ENCODE measurements around the gene CENATAC. TPM values are rescaled to one million over a fixed set of nuclear protein-coding genes. Genes with fewer than 3 reads are reported as not detected.

CENATAC gene
- total RNA-seq, 3 donors from 2014 or later = 42.9 to 75.4 (median 71.1) TPM

GRCh38 chr11:119065369-119065768 is 67.4 kb downstream of the CENATAC start:
- no peaks in the 10 kb centered on the region for H3K27me3 ChIP-seq
- H3K4me1 ChIP-seq = no peaks in the 10 kb centered on the region
- H3K27ac ChIP-seq = no peak overlapping the region
- intact Hi-C loops (cut with DNase I; ENCODE audit: low total_unique reads) = no loop called here
- H3K4me3 ChIP-seq = no peak overlapping the region
- no peak for TF ChIP-seq CTCF (IDR thresholded peaks at IDR 0.05)
- TF ChIP-seq POLR2A (IDR thresholded peaks at IDR 0.05) = no peak
- no peak for TF ChIP-seq POLR2AphosphoS5 (IDR thresholded peaks at IDR 0.05)
- no peaks in the 10 kb centered on the region for H3K36me3 ChIP-seq
- H3K9me3 ChIP-seq = no peaks in the 10 kb centered on the region
- no peak for DNase-seq (ENCODE audit: low spot score in 2 of 2)

Other genes starting within 250 kb of the CENATAC start
- gene DDX6, start 207.0 kb upstream of the CENATAC start, total RNA-seq = 100 to 1,000 TPM in 2 of 3 donors, 10 to 100 TPM in 1; 82.6 to 136 (median 125) TPM
- not detected for gene CXCR5, start 114.2 kb upstream of the CENATAC start, total RNA-seq
- 10 to 100 TPM; 13.2 to 15.4 (median 13.3) TPM for gene BCL9L, start 72.2 kb upstream of the CENATAC start, total RNA-seq
- gene UPK2, start 41.8 kb upstream of the CENATAC start, total RNA-seq = not detected
- not detected for gene FOXR1, start 26.4 kb upstream of the CENATAC start, total RNA-seq
- gene RPS25, start 20.2 kb downstream of the CENATAC start, total RNA-seq = 1,000 to 10,000 TPM; 1,984 to 3,403 (median 2,926) TPM
- 10 to 100 TPM; 52.6 to 63.7 (median 60.0) TPM for gene TRAPPC4, start 20.6 kb downstream of the CENATAC start, total RNA-seq
- gene SLC37A4, start 32.7 kb downstream of the CENATAC start, total RNA-seq = 10 to 100 TPM; 21.8 to 25.9 (median 25.3) TPM
- 10 to 100 TPM; 37.0 to 73.7 (median 57.5) TPM for gene HYOU1, start 59.1 kb downstream of the CENATAC start, total RNA-seq
- 10 to 100 TPM; 38.0 to 53.9 (median 46.6) TPM for gene VPS11, start 69.7 kb downstream of the CENATAC start, total RNA-seq
- gene HMBS, start 86.7 kb downstream of the CENATAC start, total RNA-seq = 10 to 100 TPM in 1 of 3 donors, 1 to 10 TPM in 2; 5.6 to 21.6 (median 8.9) TPM
- 10 to 100 TPM; 18.4 to 32.5 (median 27.2) TPM for gene DPAGT1, start 103.7 kb downstream of the CENATAC start, total RNA-seq
- gene C2CD2L, start 109.2 kb downstream of the CENATAC start, total RNA-seq = 1 to 10 TPM; 5.1 to 6.9 (median 6.3) TPM
- 10 to 100 TPM; 17.9 to 29.6 (median 29.2) TPM for gene HINFP, start 123.4 kb downstream of the CENATAC start, total RNA-seq
- under 1 TPM in 1 of 3 donors, not detected in 2; 0.16 TPM for gene ABCG4, start 150.9 kb downstream of the CENATAC start, total RNA-seq
- gene NLRX1, start 170.6 kb downstream of the CENATAC start, total RNA-seq = 10 to 100 TPM; 11.5 to 16.1 (median 13.3) TPM
- 1 to 10 TPM in 2 of 3 donors, under 1 TPM in 1; 0.32 to 2.6 (median 1.2) TPM for gene NHERF4, start 187.3 kb downstream of the CENATAC start, total RNA-seq
- 10 to 100 TPM; 13.1 to 17.0 (median 14.3) TPM for gene CBL, start 208.2 kb downstream of the CENATAC start, total RNA-seq